K562 (cell line): Measurements from ENCODE around the gene GPR107. TPM values are rescaled to one million over a fixed set of nuclear protein-coding genes. Genes with fewer than 3 reads are reported as not detected.

Experiments
- ATAC-seq: fragments of 200-7000 bp; cut with Tn5 transposase; 3 replicates; pipeline ENCODE4 v1.9.1; 2020; ENCODE audit warnings: moderate library complexity
- BruUV-seq: library from RNA; stranded (reverse); fragments of 400-500 nt; replicated peaks from 2 replicates; lab custom pipeline; 2021; lab: Mats Ljungman, UMichigan
- CTCF ChIA-PET: fragments of 300-600 bp; formaldehyde crosslinking; extraction: SDS; loops from one replicate; lab custom pipeline; 2021; ENCODE audit warnings: low intra/inter-chr PET ratio; lab: Yijun Ruan, JAX
- POLR2A ChIA-PET: fragments of 300-600, 350-650 bp; sonication (Branson Sonifier 250); formaldehyde crosslinking; extraction: SDS; loops from one replicate; lab custom pipeline; 2021; ENCODE audit warnings: antibody characterized with exemption, inconsistent platforms; lab: Yijun Ruan, JAX
- DNase-seq, 4 experiments: peaks; one replicate each; pipeline versions ENCODE4 v3.0.0 to v3.0.0-alpha.2; 2011 to 2018; ENCODE audit warnings: low spot score in 3 of 4, mixed read lengths in 3 of 4; ENCODE audit errors: extremely low read depth in 1 of 4
- FAIRE-seq: peaks from 2 replicates; lab custom pipeline; 2011; peaks lifted over from hg19 to GRCh38; lab: Jason Lieb, UNC
- H2AFZ ChIP-seq: 2 replicates; pipeline ENCODE4 v1.6.0; 2011; ENCODE audit warnings: low read depth, low read length, control low read depth, inconsistent platforms
- H3K27ac ChIP-seq: fragments of 200-600 bp; 3 replicates; pipeline ENCODE4 v1.8.0; 2011; ENCODE audit warnings: low read depth, mild to moderate bottlenecking, control low read depth, inconsistent platforms, low read length, moderate library complexity, mixed read lengths; ENCODE audit errors: extremely low read depth
- H3K27me3 ChIP-seq, 2 experiments: fragments of 300-600 bp in 1 of 2; 2 replicates in 1 of 2; 3 replicates in 1 of 2; pipeline versions ENCODE4 v1.6.0 to v1.8.0; 2011; ENCODE audit warnings: inconsistent platforms in 2 of 2, low read length in 2 of 2, mild to moderate bottlenecking in 1 of 2, mixed read lengths in 1 of 2, moderate library complexity in 1 of 2; ENCODE audit not compliant: control insufficient read depth in 2 of 2, insufficient read depth in 2 of 2
- H3K36me3 ChIP-seq: fragments of 300-600 bp; 3 replicates; pipeline ENCODE4 v1.8.0; 2011; ENCODE audit warnings: mild to moderate bottlenecking, low read length, inconsistent platforms; ENCODE audit not compliant: control insufficient read depth, insufficient read depth
- H3K4me1 ChIP-seq, 2 experiments: fragments of 200-600 bp in 1 of 2; replicated peaks in 1 of 2; 2 replicates in 1 of 2; 3 replicates in 1 of 2; pipeline versions ENCODE4 v1.5.1 to v1.8.0; 2011; ENCODE audit warnings: inconsistent platforms in 2 of 2, low read length in 2 of 2, mild to moderate bottlenecking in 1 of 2, mixed read lengths in 1 of 2, moderate library complexity in 1 of 2; ENCODE audit not compliant: control insufficient read depth in 2 of 2, insufficient read depth in 2 of 2
- H3K4me2 ChIP-seq: 2 replicates; pipeline ENCODE4 v1.6.1; 2011; ENCODE audit warnings: low read length, control low read depth, inconsistent platforms, mixed read lengths; ENCODE audit not compliant: insufficient read depth
- H3K4me3 ChIP-seq: fragments of 200-600 bp; sonication (generic), shearing (Covaris generic); 2 replicates; pipeline ENCODE4 v1.5.1; 2016; ENCODE audit warnings: control low read depth, inconsistent platforms
- H3K79me2 ChIP-seq: fragments of 200-600 bp; 3 replicates; pipeline ENCODE4 v1.8.0; 2011; ENCODE audit warnings: low read length, inconsistent platforms; ENCODE audit not compliant: control insufficient read depth, insufficient read depth
- H3K9ac ChIP-seq, 2 experiments: 2 replicates each; pipeline versions ENCODE4 v1.6.0 to v1.6.1; 2011; ENCODE audit warnings: low read depth in 2 of 2, low read length in 2 of 2, control low read depth in 1 of 2, inconsistent platforms in 1 of 2, mild to moderate bottlenecking in 1 of 2, mixed read lengths in 1 of 2; ENCODE audit not compliant: insufficient read depth in 1 of 2
- H3K9me1 ChIP-seq: one replicate; pipeline ENCODE4 v1.6.0; 2011; ENCODE audit warnings: inconsistent platforms, mild to moderate bottlenecking, low read length, moderate library complexity; ENCODE audit not compliant: control insufficient read depth, insufficient read depth
- H3K9me3 ChIP-seq: replicated peaks from 2 replicates; pipeline ENCODE4 v1.5.1; 2011; ENCODE audit warnings: low read depth, low read length, inconsistent platforms; ENCODE audit not compliant: control insufficient read depth, insufficient read depth
- H4K20me1 ChIP-seq: replicated peaks from 2 replicates; pipeline ENCODE4 v1.6.1; 2011; ENCODE audit warnings: low read length, inconsistent platforms, mixed read lengths; ENCODE audit not compliant: control insufficient read depth, insufficient read depth
- ASH1L ChIP-seq: fragments of 450-650 bp; IDR thresholded peaks from 2 replicates; pipeline ENCODE4 v1.6.1; 2018; ENCODE audit warnings: borderline replicate concordance, mild to moderate bottlenecking, low read depth; ENCODE audit not compliant: partially characterized antibody
- ELF1 ChIP-seq: fragments of 200-800 bp; sonication (Bioruptor generic); IDR thresholded peaks from 2 replicates; pipeline ENCODE4 v1.6.1; 2016; ENCODE audit warnings: missing genetic modification characterization, missing compliant biosample characterization
- JUN ChIP-seq, 2 experiments: sonication (generic) in 1 of 2; formaldehyde crosslinking in 1 of 2; IDR thresholded peaks; 2 replicates each; pipeline versions ENCODE4 v1.6.1 to v1.8.0; 2012 to 2022; ENCODE audit warnings: borderline replicate concordance in 2 of 2, mild to moderate bottlenecking in 2 of 2, improper control_type of control experiment in 1 of 2, low read depth in 1 of 2, low read length in 1 of 2, missing genetic modification reagents in 1 of 2
- KDM4B ChIP-seq, 2 experiments: fragments of 450-650 bp in 1 of 2; sonication (generic) in 1 of 2; IDR thresholded peaks; 2 replicates each; pipeline ENCODE4 v1.6.1; 2016 to 2017; ENCODE audit warnings: borderline replicate concordance in 2 of 2, antibody characterized with exemption in 1 of 2, low read depth in 1 of 2, mild to moderate bottlenecking in 1 of 2
- L3MBTL2 ChIP-seq: fragments of 450-650 bp; IDR thresholded peaks from 2 replicates; pipeline ENCODE4 v1.6.1; 2016; ENCODE audit warnings: mild to moderate bottlenecking, moderate library complexity
- NCOR1 ChIP-seq: fragments of 450-650 bp; IDR thresholded peaks from 2 replicates; pipeline ENCODE4 v1.6.1; 2016; ENCODE audit warnings: mild to moderate bottlenecking, moderate library complexity
- SRSF3 ChIP-seq: fragments of 200-400 bp; formaldehyde crosslinking; IDR thresholded peaks from 2 replicates; pipeline ENCODE4 v1.6.1; 2016; ENCODE audit warnings: mild to moderate bottlenecking, low read length, moderate library complexity; ENCODE audit not compliant: insufficient read depth
- ZFP36 ChIP-seq: fragments of 150-350 bp; IDR thresholded peaks from 2 replicates; pipeline ENCODE4 v1.6.1; 2018; ENCODE audit warnings: low read length, low read depth; ENCODE audit not compliant: partially characterized antibody
- ZNF239 ChIP-seq: fragments of 250-450 bp; sonication (Bioruptor Pico); IDR thresholded peaks from 2 replicates; pipeline ENCODE4 v1.4.0; 2020; ENCODE audit warnings: mild to moderate bottlenecking
- in situ Hi-C: fragments of 300-500 bp; cut with MboI; formaldehyde crosslinking; loops from 4 replicates; pipeline ENCODE4 v1.15.0; 2018; ENCODE audit warnings: inconsistent platforms, mixed read lengths
- intact Hi-C: fragments of 100-400 bp; cut with micrococcal nuclease; formaldehyde crosslinking; loops from 2 replicates; pipeline ENCODE4 v1.14.2; 2022
- polyA plus RNA-seq, 8 experiments: library from polyadenylated mRNA; depleted of rRNA in 4 of 8; stranded (reverse) in 5 of 8; unstranded in 3 of 8; fragments of >200 nt; fragmentation: Nextera tagmentation in 2 of 8; fragmentation: Illumina TruSeq in 1 of 8; extraction: Ambion mirVana in 2 of 8; extraction: Trizol in 1 of 8; gene quantifications; 2 replicates each; pipeline versions ENCODE4 v1.2.1 to v1.2.3, GENCODE V29; 2011 to 2014; ENCODE audit warnings: inconsistent platforms in 1 of 8, missing spikeins in 1 of 8
- total RNA-seq, 7 experiments: library from RNA; depleted of rRNA in 6 of 7; stranded (reverse); fragments of >200 nt in 6 of 7; fragmentation: Illumina TruSeq in 2 of 7; extraction: Trizol in 2 of 7; gene quantifications; 2 replicates each; pipeline versions ENCODE4 v1.2.1 to v1.2.3, GENCODE V29; 2011 to 2021; ENCODE audit warnings: low replicate concordance in 1 of 7

GPR107 gene
- total and polyA plus RNA-seq, 9 of the 15 experiments (the other 6 are each of a cell fraction or from before 2014, with no cell fraction given), result 3.2 to 34.6 (median 14.4) TPM

DNA sequence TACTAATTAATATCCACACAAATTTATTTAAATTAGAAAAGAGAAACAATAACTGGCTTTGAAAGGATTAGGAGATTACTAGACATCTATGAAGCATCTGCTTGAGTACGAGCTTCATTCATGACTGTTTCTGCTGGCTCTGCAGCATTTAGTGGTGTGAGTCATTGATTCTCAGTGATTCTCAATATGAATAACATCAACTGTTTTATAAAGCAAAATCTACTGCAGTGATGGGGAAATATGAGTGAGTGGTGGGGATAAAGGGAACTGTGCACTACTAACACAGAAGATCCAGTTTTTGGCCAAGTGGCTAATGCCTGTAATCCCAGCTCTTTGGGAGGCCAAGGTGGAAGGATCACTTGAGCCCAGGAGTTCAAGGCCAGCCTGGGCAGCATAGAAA lies 19.1 kb upstream of the GPR107 start (continued):
- TF ChIP-seq ZFP36 (no peak), ASH1L (no peak), L3MBTL2 (no peak), JUN (IDR thresholded peaks at IDR 0.05; ENCODE audit: borderline replicate concordance, low read depth, low read length) (no peak), JUN (CRISPR knock-in tag; IDR thresholded peaks at IDR 0.05; ENCODE audit: borderline replicate concordance) (no peak), SRSF3 (no peak)
- TF ChIP-seq, all 486 proteins: peak for 0

DNA sequence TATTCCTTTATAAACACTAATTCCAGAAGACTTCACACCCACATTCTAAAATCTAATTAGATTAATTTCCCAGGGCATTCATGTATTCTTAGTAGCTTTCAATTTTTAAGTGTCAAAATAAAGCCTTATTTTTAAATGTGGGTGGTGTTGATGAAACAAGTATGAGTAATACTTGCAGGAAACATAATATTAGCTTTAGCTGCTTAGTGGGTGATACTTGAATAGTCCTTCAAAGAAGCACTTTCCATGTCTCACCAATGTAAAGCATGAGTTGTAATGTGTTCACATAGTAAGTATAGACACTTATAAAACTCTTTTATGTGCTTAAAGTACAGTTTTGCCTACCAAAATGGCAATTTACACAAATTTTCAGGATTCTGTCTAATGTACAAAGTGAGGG lies 17.6 kb upstream of the GPR107 start:
- no peaks in the 10 kb centered on the region for H4K20me1 ChIP-seq
- no peaks in the 10 kb centered on the region for H3K79me2 ChIP-seq
- POLR2A ChIA-PET, result no interaction called here
- H3K4me3 ChIP-seq, result no peak overlapping the region
- in situ Hi-C loops (no loop called here), intact Hi-C loops (no loop called here)
- FAIRE-seq, result no peak
- 0 out of 5 replicates have a peak, but pooled peaks cover 0 to 2% of the 10 kb centered on the region in 2 experiments for H3K4me1 ChIP-seq
- CTCF ChIA-PET, result no interaction called here
- no peaks in the 10 kb centered on the region for H3K9me1 ChIP-seq
- ATAC-seq, result no peak
- H3K27ac ChIP-seq, result no peak overlapping the region
- BruUV-seq, result no TSS peak
- no peak for DNase-seq
- H3K4me2 ChIP-seq, result no peak overlapping the region
- H3K27me3 ChIP-seq, result no peaks in the 10 kb centered on the region
- H3K9ac ChIP-seq, result no peak overlapping the region
- no peak overlapping the region for H2AFZ ChIP-seq
- no peak for TF ChIP-seq ZNF239 (CRISPR knock-in tag)
- no peak for TF ChIP-seq KDM4B (IDR thresholded peaks at IDR 0.05; ENCODE audit: borderline replicate concordance in 2 of 2, low read depth in 1 of 2)
- no peak for TF ChIP-seq ELF1 (tag)
- no peak for TF ChIP-seq NCOR1
- no peaks in the 10 kb centered on the region for H3K36me3 ChIP-seq
- H3K9me3 ChIP-seq, result no peaks in the 10 kb centered on the region
